ENCODE measurements around the gene SASS6.

The SASS6 gene

GRCh38 chr1:100142343-100142742 lies 9.6 kb upstream of the SASS6 start:
- in situ Hi-C loops (cut with HindIII; ENCODE audit: low pct_unique_long_range_greater_than_20kb, low sequenced_read_pairs), result no loop called here
- TF ChIP-seq JUND (IDR thresholded peaks at IDR 0.05; ENCODE audit: low read depth), result no peak
- DNase-seq (ENCODE audit: low read depth in 1 of 2, low spot score in 1 of 2), result no peak

DNA sequence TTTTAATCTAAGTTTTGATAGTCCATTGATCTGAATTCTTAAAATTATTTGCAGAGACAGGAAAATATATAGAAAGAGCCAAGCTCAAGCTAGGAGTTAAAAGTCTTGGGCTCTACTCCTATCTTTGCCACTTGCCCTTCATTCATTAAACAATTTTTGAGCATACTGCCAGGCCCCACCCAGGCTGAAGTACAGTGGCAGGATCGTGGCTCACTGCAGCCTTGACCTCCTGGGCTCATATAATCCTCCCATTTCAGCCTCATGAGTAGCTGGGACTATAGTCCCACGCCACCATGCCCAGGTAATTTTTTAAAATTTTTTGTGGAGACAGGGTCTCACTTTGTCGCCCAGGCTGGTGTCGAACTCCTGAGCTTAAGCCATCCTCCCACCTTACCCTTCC lies 8.5 kb upstream of the SASS6 start:
- no peak for TF ChIP-seq JUND (IDR thresholded peaks at IDR 0.05; ENCODE audit: low read depth)
- in situ Hi-C loops (cut with HindIII; ENCODE audit: low pct_unique_long_range_greater_than_20kb, low sequenced_read_pairs), result no loop called here
- no peak for DNase-seq (ENCODE audit: low read depth in 1 of 2, low spot score in 1 of 2)

GRCh38 chr1:100137602-100138001 lies 4.9 kb upstream of the SASS6 start:
- TF ChIP-seq JUND (IDR thresholded peaks at IDR 0.05; ENCODE audit: low read depth), result no peak
- in situ Hi-C loops (cut with HindIII; ENCODE audit: low pct_unique_long_range_greater_than_20kb, low sequenced_read_pairs), result no loop called here

GRCh38 chr1:100134872-100135271 lies 2.1 kb upstream of the SASS6 start:
- in situ Hi-C loops (cut with HindIII; ENCODE audit: low pct_unique_long_range_greater_than_20kb, low sequenced_read_pairs), result no loop called here
- DNase-seq (ENCODE audit: low read depth in 1 of 2, low spot score in 1 of 2), result no peak

More at GRCh38 chr1:100137602-100138001, 4.9 kb upstream of the SASS6 start:
- no peak for DNase-seq (ENCODE audit: low read depth in 1 of 2, low spot score in 1 of 2)

GRCh38 chr1:100131623-100132022 lies 1.1 kb downstream of the SASS6 start:
- DNase-seq (ENCODE audit: low read depth in 1 of 2, low spot score in 1 of 2), result no peak
- TF ChIP-seq JUND (IDR thresholded peaks at IDR 0.05; ENCODE audit: low read depth), result no peak
- in situ Hi-C loops (cut with HindIII; ENCODE audit: low pct_unique_long_range_greater_than_20kb, low sequenced_read_pairs), result no loop called here

More at GRCh38 chr1:100134872-100135271, 2.1 kb upstream of the SASS6 start:
- no peak for TF ChIP-seq JUND (IDR thresholded peaks at IDR 0.05; ENCODE audit: low read depth)

DNA sequence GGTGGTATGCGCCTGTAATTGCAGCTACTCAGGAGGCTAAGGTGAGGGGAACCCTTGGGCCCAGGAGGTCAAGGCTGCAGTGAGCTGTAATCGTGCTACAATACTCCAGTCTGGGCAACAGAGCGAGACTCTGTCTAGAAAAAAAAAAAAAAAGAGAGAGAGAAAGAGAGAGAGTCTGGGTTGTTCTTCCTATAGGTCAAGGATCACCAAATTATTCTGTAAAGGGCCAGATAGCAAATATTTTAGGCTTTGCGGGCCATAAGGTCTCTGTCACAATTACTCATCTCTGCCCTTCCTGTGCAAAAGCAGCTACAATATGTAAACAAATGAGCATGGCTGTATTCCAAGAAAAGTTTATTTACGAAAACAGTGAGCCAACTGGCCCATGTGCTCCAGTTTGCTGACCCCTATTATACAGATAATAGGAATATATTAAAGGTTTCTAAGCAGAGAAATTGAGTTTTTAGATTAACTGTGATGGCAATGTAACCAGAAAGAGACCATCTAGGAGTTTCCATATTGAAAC lies 2.1 kb downstream of the SASS6 start:
- in situ Hi-C loops (cut with HindIII; ENCODE audit: low pct_unique_long_range_greater_than_20kb, low sequenced_read_pairs), result no loop called here
- TF ChIP-seq JUND (IDR thresholded peaks at IDR 0.05; ENCODE audit: low read depth), result no peak
- no peak for DNase-seq (ENCODE audit: low read depth in 1 of 2, low spot score in 1 of 2)

DNA sequence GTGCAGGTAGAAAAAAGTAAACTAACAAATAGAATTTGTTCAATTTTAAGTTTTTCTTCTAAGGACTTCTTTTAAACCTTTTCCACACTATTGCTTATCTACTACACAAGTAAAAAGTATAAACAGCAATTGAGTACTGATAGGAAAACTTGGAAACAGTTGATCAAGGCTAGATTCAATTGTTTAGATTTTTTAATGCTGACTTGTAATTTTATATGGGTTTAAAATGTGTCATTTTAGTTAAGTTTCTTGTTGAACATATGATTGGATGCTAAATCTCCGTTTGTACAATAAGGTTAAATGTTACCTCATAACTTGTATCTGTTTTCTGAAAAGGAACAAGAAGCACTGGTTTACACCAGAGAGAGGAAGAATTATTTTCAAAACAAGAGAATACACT lies 5.5 kb downstream of the SASS6 start:
- no peak for TF ChIP-seq JUND (IDR thresholded peaks at IDR 0.05; ENCODE audit: low read depth)
- DNase-seq (ENCODE audit: low read depth in 1 of 2, low spot score in 1 of 2), result no peak
- in situ Hi-C loops (cut with HindIII; ENCODE audit: low pct_unique_long_range_greater_than_20kb, low sequenced_read_pairs), result no loop called here

DNA sequence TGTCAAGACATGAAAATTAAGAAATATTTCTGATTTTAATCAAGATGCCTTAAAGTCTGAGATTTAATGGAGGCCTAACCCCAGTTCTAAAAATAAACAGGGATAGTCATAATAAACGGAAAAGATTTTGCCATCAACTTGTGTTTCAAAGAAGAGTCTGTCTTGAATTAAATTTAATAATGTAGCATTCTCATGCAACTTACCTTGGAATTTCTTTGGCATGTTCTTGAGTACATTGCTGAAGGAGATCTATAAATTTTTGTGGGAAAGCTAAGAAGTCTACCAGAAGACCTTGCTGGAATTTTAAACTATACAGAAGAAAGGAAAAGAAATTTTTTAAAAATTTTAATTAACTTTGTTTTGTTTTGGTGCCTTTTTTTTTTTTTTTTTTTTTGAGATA lies 10.6 kb downstream of the SASS6 start:
- in situ Hi-C loops (cut with HindIII; ENCODE audit: low pct_unique_long_range_greater_than_20kb, low sequenced_read_pairs), result no loop called here
- TF ChIP-seq JUND (IDR thresholded peaks at IDR 0.05; ENCODE audit: low read depth), result no peak
- DNase-seq (ENCODE audit: low read depth in 1 of 2, low spot score in 1 of 2), result no peak

- no peak for TF ChIP-seq JUND (IDR thresholded peaks at IDR 0.05; ENCODE audit: low read depth)
- in situ Hi-C loops (cut with HindIII; ENCODE audit: low pct_unique_long_range_greater_than_20kb, low sequenced_read_pairs), result no loop called here
- DNase-seq (ENCODE audit: low read depth in 1 of 2, low spot score in 1 of 2), result no peak
Measured at GRCh38 chr1:100115524-100115923, 17.2 kb downstream of the SASS6 start.

DNA sequence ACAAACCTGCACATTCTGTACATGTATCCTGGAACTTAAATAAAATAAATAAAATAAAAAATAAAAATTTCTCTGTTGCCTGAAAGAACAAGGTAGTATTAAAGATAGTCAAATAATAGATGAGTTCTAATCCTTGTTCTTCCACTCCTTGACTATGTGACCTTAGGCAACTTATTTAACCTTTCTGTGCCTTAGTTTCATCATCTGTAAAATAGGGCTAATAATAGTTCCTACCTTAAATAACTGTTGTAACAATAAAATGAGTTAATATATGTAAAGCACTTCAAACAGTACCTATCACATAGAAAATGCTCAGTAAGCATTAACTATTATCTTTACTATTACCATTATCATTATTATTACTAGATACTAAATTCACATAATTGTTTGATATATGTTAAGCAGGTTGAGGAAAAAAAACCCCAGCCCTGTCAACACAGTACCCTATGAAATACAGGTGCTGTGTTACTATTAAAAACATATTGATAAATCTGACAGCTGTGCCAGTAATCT lies 23.1 kb downstream of the SASS6 start:
- in situ Hi-C loops (cut with HindIII; ENCODE audit: low pct_unique_long_range_greater_than_20kb, low sequenced_read_pairs), result no loop called here
- DNase-seq (ENCODE audit: low read depth in 1 of 2, low spot score in 1 of 2), result no peak
- TF ChIP-seq JUND (IDR thresholded peaks at IDR 0.05; ENCODE audit: low read depth), result no peak

GRCh38 chr1:100107696-100108095 lies 25.0 kb downstream of the SASS6 start:
- in situ Hi-C loops (cut with HindIII; ENCODE audit: low pct_unique_long_range_greater_than_20kb, low sequenced_read_pairs), result no loop called here
- no peak for TF ChIP-seq JUND (IDR thresholded peaks at IDR 0.05; ENCODE audit: low read depth)
- no peak for DNase-seq (ENCODE audit: low read depth in 1 of 2, low spot score in 1 of 2)

DNA sequence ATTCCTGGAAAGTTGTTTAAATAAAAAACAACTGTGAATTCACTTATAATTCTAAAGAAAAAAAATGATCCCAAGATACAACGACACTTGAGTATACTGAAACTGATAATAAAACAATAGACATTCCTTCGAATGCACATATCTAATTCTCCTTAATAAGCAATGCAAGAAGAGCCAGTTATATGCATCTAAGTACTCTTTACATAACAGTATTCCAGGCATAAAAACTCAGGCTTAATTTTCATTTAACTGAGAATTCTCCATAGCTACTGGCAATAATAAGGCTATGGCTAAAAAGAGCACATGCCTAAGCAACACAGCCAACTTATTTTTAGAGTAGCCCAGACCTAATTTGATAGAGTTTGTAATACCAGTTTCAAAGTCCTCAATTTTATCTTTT lies 31.2 kb downstream of the SASS6 start:
- no peak for DNase-seq (ENCODE audit: low read depth in 1 of 2, low spot score in 1 of 2)
- no peak for TF ChIP-seq JUND (IDR thresholded peaks at IDR 0.05; ENCODE audit: low read depth)
- in situ Hi-C loops (cut with HindIII; ENCODE audit: low pct_unique_long_range_greater_than_20kb, low sequenced_read_pairs), result no loop called here

DNA sequence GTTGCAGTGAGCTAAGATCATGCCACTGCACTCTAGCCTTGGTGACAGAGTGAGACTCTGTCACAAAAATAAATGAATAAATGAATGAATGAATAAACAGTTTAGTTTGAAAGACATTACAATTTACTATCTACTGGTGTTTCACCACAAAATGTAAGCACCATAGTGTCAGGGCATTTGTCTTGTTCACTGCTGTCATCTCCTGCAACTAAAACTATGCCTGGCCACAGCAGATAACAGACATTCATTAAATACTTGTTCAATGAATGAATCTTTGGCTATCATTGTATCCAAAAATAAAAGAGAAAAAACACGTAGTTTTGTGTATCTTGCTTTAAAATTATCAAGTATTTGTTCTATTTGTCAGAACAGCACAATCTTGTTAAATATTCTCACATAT lies 32.5 kb downstream of the SASS6 start:
- in situ Hi-C loops (cut with HindIII; ENCODE audit: low pct_unique_long_range_greater_than_20kb, low sequenced_read_pairs), result no loop called here
- no peak for DNase-seq (ENCODE audit: low read depth in 1 of 2, low spot score in 1 of 2)

GRCh38 chr1:100090471-100090870 lies 42.3 kb downstream of the SASS6 start:
- no peak for TF ChIP-seq JUND (IDR thresholded peaks at IDR 0.05; ENCODE audit: low read depth)
- in situ Hi-C loops (cut with HindIII; ENCODE audit: low pct_unique_long_range_greater_than_20kb, low sequenced_read_pairs), result no loop called here
- no peak for DNase-seq (ENCODE audit: low read depth in 1 of 2, low spot score in 1 of 2)

More for the DNA sequence above, 32.5 kb downstream of the SASS6 start:
- no peak for TF ChIP-seq JUND (IDR thresholded peaks at IDR 0.05; ENCODE audit: low read depth)
